Left lobe of liver (tissue), 2 donors: ENCODE data around the gene TTC28. TPM values are rescaled to one million over a fixed set of nuclear protein-coding genes. Genes with fewer than 3 reads are reported as not detected.
A peak's percentile ranks its signal among the peaks of the same experiment; 100 is the strongest.
"Not testable (repeated sequence)": the region's sequence is repeated elsewhere in the genome, so short reads cannot be mapped to it uniquely, and the experiment has no call there.

ENCODE experiments used
- ATAC-seq: fragments of 200-7000 bp; cut with Tn5 transposase; one replicate; pipeline ENCODE4 v1.9.1; 2020; ENCODE audit warnings: mild to moderate bottlenecking, moderate library complexity
- DNase-seq: peaks from one replicate; pipeline ENCODE4 v3.0.0-alpha.2; 2020; ENCODE audit warnings: low spot score
- total RNA-seq: library from RNA; stranded (reverse); gene quantifications from one replicate; pipeline ENCODE4 v1.2.1, GENCODE V29; 2021
- donor health status: DM: no; HTN: no; CAD: no; lungs with moderate emphysema.
- donor health status: DM: no; HTN: yes; CAD: no.

The TTC28 gene
- total RNA-seq, 1 donor from 2014 or later = 12.3 TPM

GRCh38 chr22:28608546-28608945 lies 71.1 kb downstream of the TTC28 start:
- DNase-seq = no peak
- no peak for ATAC-seq

- ATAC-seq = no peak
- DNase-seq = no peak
Observed at GRCh38 chr22:28607795-28608194, 71.8 kb downstream of the TTC28 start.

- no peak for DNase-seq
- ATAC-seq = no peak
Observed at GRCh38 chr22:28604966-28605761, 74.5 kb downstream of the TTC28 start.

GRCh38 chr22:28601915-28602314 lies 77.7 kb downstream of the TTC28 start:
- ATAC-seq = peak; percentile 58
- DNase-seq = no peak

GRCh38 chr22:28600546-28601143 lies 79.0 kb downstream of the TTC28 start:
- DNase-seq = no peak
- peak; percentile 83 for ATAC-seq

- DNase-seq = no peak
- no peak for ATAC-seq
Observed at GRCh38 chr22:28599693-28600092, 79.9 kb downstream of the TTC28 start.

GRCh38 chr22:28597665-28598064 lies 82.0 kb downstream of the TTC28 start:
- ATAC-seq (no peak), DNase-seq (no peak)

GRCh38 chr22:28594797-28595462 lies 84.7 kb downstream of the TTC28 start:
- peak; percentile 98 for ATAC-seq
- no peak for DNase-seq

GRCh38 chr22:28594076-28594796 lies 85.4 kb downstream of the TTC28 start:
- ATAC-seq = peak; percentile 19
- no peak for DNase-seq

- no peak for ATAC-seq
- DNase-seq = no peak
Observed at GRCh38 chr22:28593299-28593698, 86.3 kb downstream of the TTC28 start.

- ATAC-seq = no peak
- DNase-seq = no peak
Observed at GRCh38 chr22:28589102-28589750, 90.4 kb downstream of the TTC28 start.

- no peak for ATAC-seq
- DNase-seq = no peak
Observed at GRCh38 chr22:28585324-28585723, 94.3 kb downstream of the TTC28 start.

- no peak for DNase-seq
- ATAC-seq = no peak
Observed at GRCh38 chr22:28582806-28583205, 96.8 kb downstream of the TTC28 start.

GRCh38 chr22:28581016-28581415 lies 98.6 kb downstream of the TTC28 start:
- DNase-seq (no peak), ATAC-seq (no peak)

GRCh38 chr22:28576162-28576561 lies 103.5 kb downstream of the TTC28 start:
- DNase-seq = no peak
- no peak for ATAC-seq

- DNase-seq = no peak
- no peak for ATAC-seq
Observed at GRCh38 chr22:28574159-28574788, 105.4 kb downstream of the TTC28 start.

GRCh38 chr22:28570696-28571373 lies 108.8 kb downstream of the TTC28 start:
- ATAC-seq (no peak), DNase-seq (no peak)

GRCh38 chr22:28568974-28569373 lies 110.7 kb downstream of the TTC28 start:
- ATAC-seq, DNase-seq: not testable (repeated sequence)

- DNase-seq (no peak), ATAC-seq (no peak)
Observed at GRCh38 chr22:28568099-28568498, 111.5 kb downstream of the TTC28 start.
